SU-DHL-6 (cell line): Measurements from ENCODE around the gene SNCG.

Experiments
- H2AFZ ChIP-seq: fragments of 200-600 bp; sonication (generic); 2 replicates; pipeline ENCODE4 v1.6.1; 2014; ENCODE audit warnings: low read depth, mild to moderate bottlenecking, moderate library complexity, mixed read lengths, antibody characterized with exemption, low read length; ENCODE audit not compliant: severe bottlenecking
- H3F3A ChIP-seq: fragments of 200-600 bp; shearing (Covaris generic); 2 replicates; pipeline ENCODE4 v1.6.0; 2016; ENCODE audit warnings: antibody characterized with exemption, mild to moderate bottlenecking; ENCODE audit not compliant: insufficient read depth
- H3K27ac ChIP-seq: fragments of 200-600 bp; sonication (generic); 2 replicates; pipeline ENCODE4 v1.5.1; 2016; ENCODE audit warnings: low read depth, mild to moderate bottlenecking, low read length, moderate library complexity, mixed read lengths
- H3K27me3 ChIP-seq: fragments of 200-600 bp; sonication (generic), shearing (Covaris generic); 2 replicates; pipeline ENCODE4 v1.6.0; 2014; ENCODE audit warnings: mild to moderate bottlenecking, low read length
- H3K36me3 ChIP-seq: fragments of 200-600 bp; sonication (generic); 2 replicates; pipeline ENCODE4 v1.6.1; 2014; ENCODE audit warnings: mild to moderate bottlenecking, low read length, mixed read lengths
- H3K4me2 ChIP-seq: fragments of 300-600, 200-600 bp; shearing (Covaris generic), sonication (generic); 2 replicates; pipeline ENCODE4 v1.6.0; 2014; ENCODE audit warnings: low read length, low read depth, mild to moderate bottlenecking; ENCODE audit not compliant: poor library complexity, severe bottlenecking
- H3K4me3 ChIP-seq: fragments of 200-600 bp; sonication (generic); 2 replicates; pipeline ENCODE4 v1.5.1; 2014; ENCODE audit warnings: antibody characterized with exemption, low read length, mild to moderate bottlenecking, mixed read lengths; ENCODE audit not compliant: insufficient read depth, poor library complexity, severe bottlenecking
- H3K79me2 ChIP-seq: fragments of 200-600 bp; sonication (generic); 2 replicates; pipeline ENCODE4 v1.6.1; 2014; ENCODE audit warnings: mild to moderate bottlenecking, low read length, moderate library complexity; ENCODE audit not compliant: insufficient read depth
- H3K9ac ChIP-seq: fragments of 200-600 bp; sonication (generic); 2 replicates; pipeline ENCODE4 v1.7.0; 2014; ENCODE audit warnings: mild to moderate bottlenecking, low read length
- H3K9me2 ChIP-seq: fragments of 200-600 bp; sonication (generic); replicated peaks from 2 replicates; pipeline ENCODE4 v1.6.1; 2014; ENCODE audit warnings: low read length; ENCODE audit not compliant: insufficient read depth
- H3K9me3 ChIP-seq: fragments of 200-600 bp; sonication (generic); 2 replicates; pipeline ENCODE4 v1.6.1; 2014; ENCODE audit warnings: low read length, mixed read lengths; ENCODE audit not compliant: insufficient read depth
- H4K20me1 ChIP-seq: fragments of 200-600 bp; sonication (generic); 2 replicates; pipeline ENCODE4 v1.6.1; 2014; ENCODE audit warnings: low read depth, mild to moderate bottlenecking, antibody characterized with exemption, low read length, moderate library complexity, mixed read lengths
- CTCF ChIP-seq: fragments of 200-600 bp; sonication (generic); IDR thresholded peaks from one replicate; pipeline ENCODE4 v1.5.1; 2017; ENCODE audit warnings: antibody characterized with exemption, mild to moderate bottlenecking, low read length, moderate library complexity; ENCODE audit not compliant: insufficient read depth, poor library complexity, severe bottlenecking
- EZH2phosphoT487 ChIP-seq: fragments of 200-600 bp; sonication (generic), shearing (Covaris generic); conservative IDR thresholded peaks from 2 replicates; pipeline ENCODE4 v1.6.1; 2018; ENCODE audit warnings: mild to moderate bottlenecking, antibody characterized with exemption, low read length, moderate library complexity, mixed read lengths

The SNCG gene

GRCh38 chr10:86944471-86944870 is 13.9 kb upstream of the SNCG start:
- H3K9ac ChIP-seq = no peak overlapping the region
- no peaks in the 10 kb centered on the region for H3K27me3 ChIP-seq
- no peak for TF ChIP-seq CTCF
- TF ChIP-seq EZH2phosphoT487 = no peak
- H2AFZ ChIP-seq = no peak overlapping the region
- no peak overlapping the region for H3K4me3 ChIP-seq
- H3K27ac ChIP-seq = no peak overlapping the region
- no peak overlapping the region for H3K4me2 ChIP-seq
- no peaks in the 10 kb centered on the region for H3K9me2 ChIP-seq
- no peaks in the 10 kb centered on the region for H3K79me2 ChIP-seq
- no peaks in the 10 kb centered on the region for H3F3A ChIP-seq
- H3K9me3 ChIP-seq = no peaks in the 10 kb centered on the region
- H4K20me1 ChIP-seq = no peaks in the 10 kb centered on the region
- no peaks in the 10 kb centered on the region for H3K36me3 ChIP-seq

GRCh38 chr10:86944907-86945306 is 13.5 kb upstream of the SNCG start:
- TF ChIP-seq CTCF (no peak), EZH2phosphoT487 (no peak)
- no peaks in the 10 kb centered on the region for H4K20me1 ChIP-seq
- H3K9me2 ChIP-seq = no peaks in the 10 kb centered on the region
- H3K4me2 ChIP-seq = no peak overlapping the region
- no peaks in the 10 kb centered on the region for H3K36me3 ChIP-seq
- no peaks in the 10 kb centered on the region for H3K79me2 ChIP-seq
- no peak overlapping the region for H3K27ac ChIP-seq
- no peak overlapping the region for H3K4me3 ChIP-seq
- no peaks in the 10 kb centered on the region for H3F3A ChIP-seq
- H3K9me3 ChIP-seq = no peaks in the 10 kb centered on the region
- no peak overlapping the region for H3K9ac ChIP-seq
- H2AFZ ChIP-seq = no peak overlapping the region
- H3K27me3 ChIP-seq = no peaks in the 10 kb centered on the region

GRCh38 chr10:86945361-86946212 is 12.8 kb upstream of the SNCG start:
- Histone ChIP-seq H3K4me3 (no peak overlapping the region), H3K4me2 (no peak overlapping the region), H3K27ac (no peak overlapping the region), H3K9me2 (no peaks in the 10 kb centered on the region), H3K9me3 (no peaks in the 10 kb centered on the region), H3K79me2 (no peaks in the 10 kb centered on the region), H3K27me3 (no peaks in the 10 kb centered on the region), H4K20me1 (no peaks in the 10 kb centered on the region), H2AFZ (no peak overlapping the region), H3K9ac (no peak overlapping the region), H3K36me3 (no peaks in the 10 kb centered on the region), H3F3A (no peaks in the 10 kb centered on the region)
- TF ChIP-seq EZH2phosphoT487 = no peak
- TF ChIP-seq CTCF = no peak
